HG03039 (cell line): ENCODE measurements around the gene IL16.
"Not testable (repeated sequence)": the region's sequence is repeated elsewhere in the genome, so short reads cannot be mapped to it uniquely, and the experiment has no call there.

Source experiments
- ATAC-seq: cut with Tn5 transposase; IDR thresholded peaks from one replicate; pipeline ENCODE4 v1.9.1; 2021; ENCODE audit warnings: mild to moderate bottlenecking, moderate library complexity; ENCODE audit not compliant: unreplicated experiment

IL16 gene

DNA sequence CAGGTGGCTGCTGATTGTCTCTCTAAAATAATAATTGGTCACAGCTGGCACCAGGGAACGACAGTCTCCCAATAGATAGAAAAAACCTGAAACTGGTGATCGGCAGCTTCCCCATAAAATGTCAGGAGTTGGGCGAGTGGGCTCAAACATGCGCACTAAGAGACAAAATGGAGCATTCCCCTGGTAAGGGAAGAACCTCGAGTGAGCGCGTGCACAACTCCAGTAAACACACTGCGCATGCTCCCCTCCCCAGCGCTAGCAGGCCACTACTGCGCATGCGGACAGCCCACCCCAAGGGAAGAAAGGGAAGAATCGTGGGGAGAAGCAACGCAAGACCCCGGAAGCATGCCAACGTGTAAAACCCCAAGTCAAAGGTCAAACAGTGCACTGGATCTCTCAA lies 134.9 kb downstream of the IL16 start:
- no peak for ATAC-seq

DNA sequence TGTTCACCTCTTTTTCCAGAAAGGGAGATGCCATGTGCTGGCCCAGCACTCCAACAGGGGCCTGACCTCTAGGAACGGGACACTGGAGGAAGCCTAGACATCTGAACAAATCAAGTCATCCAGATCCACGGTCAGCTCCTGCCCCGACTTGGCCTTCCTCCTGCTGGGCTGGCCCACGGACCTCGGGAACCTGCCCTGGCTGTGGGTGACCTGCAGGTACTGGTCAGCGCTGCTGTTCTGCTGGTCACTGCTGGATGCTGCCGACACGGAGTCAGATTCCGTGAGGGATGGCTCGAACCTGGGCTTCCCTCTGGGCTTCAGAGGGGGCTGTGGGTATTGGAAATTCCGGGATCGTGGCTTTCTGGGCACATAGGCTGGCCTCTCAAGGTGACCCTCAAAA lies 135.6 kb downstream of the IL16 start:
- ATAC-seq = no peak

DNA sequence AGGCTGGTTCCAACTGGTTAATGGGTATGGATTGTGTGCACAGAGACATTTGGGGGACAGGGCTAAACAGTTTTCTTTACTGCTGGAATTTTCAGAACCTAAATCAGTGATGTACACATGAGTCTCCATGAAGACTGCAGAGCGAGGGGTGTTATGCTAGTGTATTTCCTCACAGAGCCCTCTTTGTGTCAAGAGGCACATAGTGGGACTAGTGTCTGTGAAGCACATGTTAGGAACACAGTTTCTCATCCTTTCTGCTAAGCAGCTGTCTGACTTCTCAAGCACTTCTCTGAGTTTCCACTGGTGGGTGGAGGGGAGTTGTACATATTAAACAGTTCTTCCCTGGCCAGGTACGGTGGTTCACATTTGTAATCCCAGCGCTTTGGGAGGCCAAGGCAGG lies 136.7 kb downstream of the IL16 start:
- no peak for ATAC-seq

DNA sequence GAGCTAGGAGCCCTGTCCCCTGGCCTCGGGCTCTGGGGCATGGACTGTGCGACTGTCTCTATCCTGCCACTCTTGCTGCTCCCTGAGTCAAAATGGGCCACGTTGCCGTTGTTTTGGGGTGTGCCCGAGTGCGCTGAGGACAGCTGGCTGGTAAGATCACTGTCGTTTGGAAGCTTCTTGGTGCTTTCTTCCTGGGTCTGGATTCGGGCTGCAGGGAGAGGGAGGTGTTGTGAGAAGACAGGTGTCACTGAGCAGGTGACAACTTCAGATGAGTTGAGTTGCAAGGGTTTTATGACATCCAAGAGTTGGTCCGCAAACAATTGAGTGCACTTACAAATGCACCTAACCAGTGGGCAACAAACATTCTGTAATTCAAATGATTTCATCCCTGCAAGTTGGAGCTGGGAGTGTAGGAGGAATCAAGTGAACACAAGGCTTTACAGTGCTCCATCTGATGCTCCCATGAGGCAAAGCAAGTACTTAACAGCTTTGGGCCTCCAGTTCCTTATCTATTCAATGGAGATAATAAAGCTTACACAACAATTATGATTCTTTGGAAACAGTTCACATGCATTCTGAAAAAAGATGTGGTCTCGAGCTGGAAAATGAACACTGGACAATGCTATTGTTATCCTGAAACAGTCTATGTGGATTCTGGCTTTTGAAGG lies 138.2 kb downstream of the IL16 start:
- no peak for ATAC-seq

DNA sequence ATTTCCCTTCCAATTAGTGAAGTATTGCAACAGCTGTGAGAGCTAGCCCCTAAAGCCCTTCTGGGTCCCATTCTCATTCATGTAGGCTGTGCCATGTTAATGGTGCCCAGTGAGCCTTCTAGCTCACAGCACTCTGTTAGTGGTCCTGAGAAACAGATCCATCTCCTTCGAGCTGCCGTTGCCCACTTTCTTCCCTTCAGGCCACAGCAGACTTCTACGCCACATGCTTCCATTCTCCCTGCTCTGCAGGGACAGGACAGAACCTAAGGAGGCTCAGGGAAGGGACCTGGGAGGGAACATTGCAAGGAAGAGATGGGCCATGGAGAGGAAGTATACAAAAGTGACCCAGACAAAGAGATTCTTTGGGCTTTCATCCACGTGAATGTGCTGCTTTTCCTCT lies 139.0 kb downstream of the IL16 start:
- ATAC-seq = no peak

DNA sequence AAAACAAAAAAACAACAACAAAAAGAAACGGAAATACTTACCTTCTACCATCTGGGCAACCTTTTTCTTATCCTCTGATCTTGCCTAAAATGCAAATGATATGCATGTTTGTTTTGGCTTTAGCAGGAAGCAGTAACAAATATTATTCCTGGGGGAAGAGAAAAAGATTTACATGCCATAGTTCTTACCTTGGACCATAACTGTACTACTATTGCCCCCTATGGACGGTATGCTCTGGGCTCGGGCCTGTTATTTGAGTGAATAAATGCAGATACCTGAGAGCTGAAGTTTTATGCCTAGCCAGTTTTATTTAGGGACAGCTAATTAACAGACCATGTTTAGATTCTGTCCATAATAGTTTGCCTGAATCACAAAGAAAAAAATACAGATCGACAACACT lies 139.9 kb downstream of the IL16 start:
- ATAC-seq = no peak

DNA sequence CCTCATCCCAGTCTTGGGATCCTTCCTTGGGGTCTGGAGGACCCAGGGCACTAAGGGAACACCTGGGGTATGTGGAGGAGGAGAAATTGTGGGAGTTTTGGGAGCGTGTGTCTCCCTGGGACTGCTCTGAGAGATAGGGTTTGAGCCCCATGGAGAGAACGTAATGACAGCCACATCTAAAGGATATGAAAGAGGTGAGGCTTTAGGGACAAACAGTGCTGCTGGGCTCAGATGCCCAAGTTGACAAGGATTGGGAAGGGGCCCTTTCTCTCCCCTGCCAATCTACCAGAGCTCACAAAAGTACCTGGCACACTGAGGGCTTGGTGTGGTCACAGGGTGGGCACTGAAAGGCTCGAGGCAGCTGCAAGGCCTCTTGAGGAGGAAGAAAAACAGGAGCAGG lies 140.6 kb downstream of the IL16 start:
- ATAC-seq = no peak

DNA sequence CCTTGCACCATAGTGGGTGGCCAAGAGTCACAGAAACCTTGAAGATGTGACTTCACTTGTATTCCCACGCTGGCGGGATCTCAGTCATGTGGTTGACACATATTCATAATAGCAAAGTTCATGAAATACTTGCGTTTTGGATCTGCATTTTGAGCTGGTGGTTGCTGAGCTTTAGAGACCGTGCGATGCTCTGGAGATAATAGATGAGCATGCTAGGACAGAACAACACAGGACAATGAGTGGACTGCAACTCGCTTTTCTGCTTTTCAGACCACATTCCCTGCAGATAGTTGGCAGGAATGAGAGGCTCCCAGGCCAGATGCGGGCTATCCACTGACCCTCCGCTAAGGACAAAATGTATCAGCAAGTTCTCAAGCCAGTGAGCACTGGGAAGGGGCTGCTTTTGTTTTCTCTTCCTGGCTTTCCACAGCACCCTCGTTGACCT lies 141.1 kb downstream of the IL16 start:
- no peak for ATAC-seq

DNA sequence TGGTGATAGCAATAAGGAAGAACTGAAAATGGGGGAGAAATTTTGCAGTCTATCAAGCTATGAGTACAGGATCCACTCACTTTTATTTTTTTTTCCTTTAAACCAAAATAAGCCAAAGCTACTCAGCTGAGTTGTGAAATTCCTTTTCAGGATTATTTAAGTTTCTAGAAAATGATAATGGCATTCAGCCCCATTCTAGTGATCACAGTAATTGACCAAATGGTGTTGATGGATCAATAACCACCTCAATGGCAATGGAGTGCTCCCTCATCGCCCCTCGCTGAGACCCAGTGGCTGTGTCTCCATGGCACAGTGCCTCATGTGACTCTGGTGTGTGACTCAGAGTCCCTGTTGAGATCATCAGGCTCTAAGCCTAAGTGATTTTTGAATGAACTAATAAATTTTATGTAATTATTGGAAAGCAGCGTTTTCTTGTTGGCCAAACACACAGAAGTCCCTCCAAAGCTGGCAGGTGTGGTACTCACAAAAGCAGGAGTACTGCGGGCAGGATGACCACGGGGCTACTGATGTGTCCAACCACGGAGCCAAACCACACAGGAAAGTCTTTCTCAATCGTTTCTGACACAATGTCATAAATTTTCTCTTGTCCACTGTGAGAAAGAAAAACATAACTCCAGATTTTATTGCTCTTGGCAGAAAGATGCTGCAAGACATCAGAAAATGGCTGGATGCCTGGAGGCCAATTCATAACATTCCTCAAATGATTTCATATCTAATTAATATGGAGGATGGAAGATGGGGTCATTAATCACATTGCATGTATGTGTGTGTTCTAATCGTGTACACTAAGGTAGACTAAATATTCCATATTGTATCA lies 141.7 kb downstream of the IL16 start:
- ATAC-seq = no peak

DNA sequence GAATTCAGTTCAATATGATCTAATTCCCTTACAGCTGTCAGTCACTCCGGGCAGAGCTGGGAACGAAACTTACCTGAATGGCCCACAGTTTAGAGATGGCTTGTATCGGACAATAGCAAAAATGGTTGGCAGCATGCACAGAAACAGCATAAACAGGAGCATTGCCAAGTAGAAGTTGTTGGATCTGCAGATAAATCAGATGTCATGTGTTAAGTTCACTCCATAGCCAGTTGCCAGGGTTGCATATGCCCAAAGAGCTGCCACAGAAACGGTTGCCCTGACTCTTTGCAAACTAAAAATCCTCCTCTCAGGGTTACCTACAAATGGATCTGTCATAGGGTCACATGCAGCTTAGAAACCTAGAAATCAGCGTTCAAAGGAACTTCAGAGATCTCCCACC lies 142.6 kb downstream of the IL16 start:
- no peak for ATAC-seq

DNA sequence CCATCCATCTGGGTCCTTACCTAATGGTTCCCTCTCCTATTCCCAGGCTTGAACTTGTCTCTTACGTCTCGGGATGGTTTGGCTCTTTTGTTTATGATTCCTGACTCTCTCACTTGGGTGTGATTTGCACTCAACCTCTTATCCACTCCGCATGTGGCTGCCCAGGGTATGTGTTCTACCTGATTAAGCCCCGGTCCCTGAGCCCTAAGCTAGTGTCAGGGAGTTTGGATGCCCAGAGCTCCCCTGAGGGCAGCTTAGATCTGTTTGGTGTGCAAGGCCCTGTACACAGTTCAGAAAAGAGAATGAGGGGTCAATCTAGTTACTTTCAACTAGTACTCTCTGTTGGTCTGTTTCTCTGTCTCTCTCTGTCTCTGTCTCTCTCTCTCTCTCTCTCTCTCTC lies 143.2 kb downstream of the IL16 start:
- no peak for ATAC-seq

DNA sequence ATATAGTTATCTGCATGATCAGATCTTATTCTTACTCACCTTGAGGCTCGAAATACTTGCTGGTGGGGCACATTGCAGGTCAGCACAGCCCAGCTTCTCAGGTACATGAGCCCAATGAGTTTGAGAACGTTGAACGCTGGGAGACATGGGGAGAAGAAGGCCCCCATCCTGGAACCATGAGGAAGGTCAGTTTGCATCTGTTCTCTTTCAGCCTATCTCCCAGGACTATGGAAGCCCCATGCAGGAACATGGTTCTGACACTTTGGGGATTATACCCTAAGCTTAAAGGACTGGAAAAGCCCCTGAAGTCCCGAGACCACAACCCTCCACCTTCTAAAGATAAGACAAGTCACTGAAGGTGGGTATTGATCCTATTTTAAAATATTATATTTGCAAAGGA lies 144.7 kb downstream of the IL16 start:
- ATAC-seq = no peak

DNA sequence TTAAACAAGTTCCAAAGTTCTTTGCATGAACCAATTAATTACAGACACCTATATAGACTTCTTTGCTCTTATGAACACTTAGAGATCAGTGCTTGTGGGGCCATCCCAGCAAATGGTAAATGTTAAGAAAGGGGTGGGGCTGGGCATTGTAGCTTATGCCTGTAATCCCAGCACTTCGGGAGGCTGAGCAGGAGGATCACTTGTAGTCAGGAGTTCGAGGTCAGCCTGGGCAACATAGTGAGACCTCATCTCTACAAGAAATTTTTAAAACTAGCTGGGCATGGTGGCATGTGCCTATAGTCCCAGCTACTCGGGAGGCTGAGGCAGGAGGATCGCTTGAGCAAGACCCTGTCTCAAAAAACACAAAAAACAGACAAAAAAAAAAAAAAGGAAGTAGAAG lies 146.7 kb downstream of the IL16 start:
- no peak for ATAC-seq

DNA sequence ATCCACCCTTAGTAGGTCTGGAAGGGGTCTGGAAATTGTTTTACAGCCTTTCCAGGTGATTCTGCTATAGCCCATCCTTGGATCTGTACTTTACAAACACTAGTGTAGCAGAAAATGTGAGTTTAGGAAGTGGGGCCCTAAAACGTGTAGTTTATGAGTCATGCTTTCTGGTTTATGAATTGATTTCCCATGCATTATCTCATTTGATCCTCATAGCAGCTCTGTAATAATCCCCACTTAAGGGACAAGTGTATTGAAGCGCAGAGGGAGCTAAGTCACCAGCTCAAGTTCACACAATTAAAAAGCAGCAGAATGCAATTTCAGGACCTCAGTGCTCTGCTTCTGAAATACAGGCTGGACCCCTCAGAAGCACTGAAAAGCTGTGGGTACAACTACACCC lies 149.9 kb downstream of the IL16 start:
- ATAC-seq = no peak

DNA sequence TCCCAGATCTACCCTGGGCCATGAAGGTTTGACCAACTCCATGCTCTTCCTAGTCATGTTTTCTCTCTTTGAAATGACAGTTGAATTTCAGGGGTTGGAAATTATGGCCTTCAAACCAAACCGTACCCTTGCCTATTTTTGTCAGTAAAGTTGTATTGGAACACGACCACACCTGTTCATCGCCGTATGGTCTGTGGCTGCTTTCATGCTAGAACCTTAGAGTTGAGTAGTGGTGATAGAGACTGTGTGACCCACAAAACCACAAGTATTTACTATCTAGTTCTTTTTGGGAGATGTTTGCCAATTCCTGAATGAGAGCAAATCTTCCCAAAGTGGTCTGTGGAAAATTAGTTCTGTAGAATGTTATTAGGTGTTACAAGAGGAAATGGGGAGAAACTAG lies 151.2 kb downstream of the IL16 start:
- no peak for ATAC-seq

DNA sequence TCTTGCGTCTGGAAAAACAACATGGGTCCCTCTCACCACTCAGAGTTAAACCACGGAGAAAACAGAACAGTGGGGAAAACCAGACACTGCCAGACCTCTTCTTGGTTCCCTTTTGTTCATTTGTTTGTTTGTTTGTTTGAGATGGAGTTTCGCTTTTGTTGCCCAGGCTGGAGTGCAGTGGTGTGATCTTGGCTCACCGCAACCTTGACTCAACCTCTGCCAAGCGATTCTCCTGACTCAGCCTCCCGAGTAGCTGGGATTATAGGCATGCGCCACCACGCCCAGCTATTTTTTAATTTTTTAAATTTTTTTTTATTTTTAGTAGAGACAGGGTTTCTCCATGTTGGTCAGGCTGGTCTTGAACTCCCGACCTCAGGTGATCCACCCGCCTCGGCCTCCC lies 152.0 kb downstream of the IL16 start:
- ATAC-seq = not testable (repeated sequence)

DNA sequence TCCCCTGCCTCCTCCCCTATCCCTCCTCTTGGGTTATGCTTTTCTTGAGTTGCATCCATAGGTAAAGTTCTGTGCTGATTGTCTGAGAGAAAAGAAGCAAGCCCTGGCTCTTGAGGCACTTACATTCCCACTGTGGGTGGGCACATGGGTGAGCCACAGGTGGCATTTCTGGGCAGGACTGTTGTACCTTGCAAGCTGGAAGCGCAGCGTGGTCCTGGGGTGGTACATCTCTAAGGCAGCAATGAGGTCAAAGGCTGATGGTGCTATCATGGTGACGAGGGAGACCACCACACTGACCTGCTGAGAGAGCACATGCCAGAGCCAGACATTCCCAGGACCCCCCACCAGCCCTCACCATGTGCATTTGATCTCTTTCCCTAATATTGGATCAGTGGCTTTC lies 152.6 kb downstream of the IL16 start:
- no peak for ATAC-seq

DNA sequence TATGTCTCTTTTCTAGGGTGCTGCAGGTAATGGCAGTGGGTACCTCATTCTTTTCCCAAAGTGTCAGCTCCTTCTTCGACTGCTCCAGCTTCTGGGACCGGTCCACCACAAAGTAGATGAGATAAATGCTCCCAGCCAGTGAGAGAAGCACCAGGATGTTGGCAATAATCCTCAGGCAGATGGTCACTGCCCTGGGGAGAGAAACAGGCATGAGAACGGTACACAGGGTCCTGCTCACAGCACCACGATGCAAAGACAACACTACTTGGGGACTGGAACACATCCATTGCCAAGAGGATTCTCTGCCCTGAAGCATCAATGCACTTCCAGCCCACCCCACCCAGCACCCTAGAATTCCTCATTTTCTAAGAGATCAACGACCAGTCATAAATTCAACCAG lies 155.0 kb downstream of the IL16 start:
- no peak for ATAC-seq

DNA sequence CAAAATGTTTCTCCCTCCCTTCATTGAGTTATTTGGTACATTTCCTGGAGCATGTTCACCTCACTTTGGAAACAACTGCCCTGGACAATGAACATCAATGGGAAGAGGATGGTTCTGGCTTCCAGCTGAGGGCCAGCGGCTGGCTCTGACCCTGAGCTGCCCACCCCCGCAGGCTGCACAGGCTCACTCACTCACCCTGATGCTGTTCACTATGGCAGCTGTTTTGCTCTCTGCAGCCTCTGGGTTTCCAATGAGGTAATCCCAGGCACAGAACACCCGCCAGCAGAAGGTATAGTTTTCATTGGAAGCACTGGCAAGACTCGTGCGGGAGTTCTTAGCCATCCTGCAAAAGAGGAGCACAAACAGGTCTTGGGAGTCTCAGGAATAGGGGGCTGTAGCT lies 159.6 kb downstream of the IL16 start:
- ATAC-seq = no peak

DNA sequence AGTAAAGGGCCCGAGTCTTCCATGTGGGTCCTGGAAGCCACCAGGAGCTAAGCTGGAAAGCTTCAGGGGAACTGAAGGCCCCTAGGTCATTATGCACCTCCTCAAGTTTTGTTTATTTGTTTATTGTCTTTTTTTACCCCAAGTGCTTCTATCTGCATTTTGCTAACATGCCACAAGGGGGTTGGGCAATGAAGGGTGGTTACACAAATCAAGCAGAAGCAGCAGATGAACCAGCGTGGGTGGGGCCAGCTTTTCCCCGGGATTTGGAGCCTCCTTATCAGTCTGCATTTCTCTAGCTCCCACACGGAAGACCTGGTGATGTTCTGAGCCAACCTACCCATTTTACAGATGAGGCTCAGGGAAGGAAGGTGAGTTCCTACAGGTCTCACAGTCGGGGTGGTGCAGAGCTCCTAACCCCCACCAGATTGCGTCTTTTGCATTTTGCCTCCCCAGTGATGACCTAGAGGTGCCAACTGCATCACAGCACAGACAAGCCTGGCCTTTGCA lies 160.6 kb downstream of the IL16 start:
- ATAC-seq = no peak

DNA sequence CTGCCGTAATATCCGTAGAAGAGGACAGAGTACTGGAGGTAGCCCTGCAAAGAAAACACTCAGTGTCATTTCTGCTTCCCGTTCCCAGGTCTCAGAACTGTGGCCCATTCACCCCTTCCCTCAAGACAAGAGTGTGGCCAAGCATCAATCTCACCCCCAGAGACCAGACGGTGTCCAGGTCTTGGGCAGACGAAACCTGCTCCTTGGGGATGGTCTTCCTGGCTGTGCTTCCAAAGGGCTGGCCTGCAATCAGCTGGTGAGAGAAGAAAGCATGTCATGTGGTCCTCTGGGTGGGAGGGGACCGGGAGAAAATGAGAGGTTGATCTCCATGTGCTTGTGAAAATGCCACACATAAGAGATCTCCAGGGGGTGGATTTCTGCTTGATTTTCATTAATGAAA lies 161.6 kb downstream of the IL16 start:
- ATAC-seq = no peak

DNA sequence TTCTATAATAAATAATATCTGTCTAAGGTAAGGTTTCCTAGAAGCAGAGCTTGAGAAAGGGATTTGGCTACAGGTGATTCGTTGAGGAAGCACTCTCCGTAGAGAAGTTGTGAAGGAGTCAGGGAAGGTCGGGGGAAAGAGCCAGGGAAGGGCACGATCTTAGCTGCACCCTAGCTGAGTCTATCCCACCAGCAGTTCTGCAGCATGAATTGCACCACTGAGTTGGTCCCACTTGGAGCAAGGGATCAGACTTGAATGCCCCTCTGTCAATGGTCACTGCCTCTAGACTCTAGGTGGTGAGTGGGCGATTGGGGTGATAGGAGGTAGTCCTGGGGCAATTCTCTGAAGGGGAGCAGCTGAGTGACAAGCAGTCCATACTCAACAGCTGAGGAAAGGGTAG lies 163.8 kb downstream of the IL16 start:
- ATAC-seq = no peak
